HEK293 (cell line): ENCODE data around the gene HERC4.
"Not testable (repeated sequence)": the region's sequence is repeated elsewhere in the genome, so short reads cannot be mapped to it uniquely, and the experiment has no call there.

Experiments used
- CTCF ChIA-PET: fragments of 350-600 bp; formaldehyde crosslinking; extraction: SDS; loops from one replicate; lab custom pipeline; 2021; ENCODE audit warnings: antibody characterized with exemption; lab: Yijun Ruan, JAX
- POLR2A ChIA-PET: fragments of 300-600 bp; formaldehyde crosslinking; extraction: SDS; loops from one replicate; lab custom pipeline; 2020; ENCODE audit warnings: antibody characterized with exemption, inconsistent platforms; lab: Yijun Ruan, JAX
- H3K27ac ChIP-seq: fragments of 200-500 bp; sonication (Bioruptor generic); 2 replicates; pipeline ENCODE4 v1.5.1; 2014; ENCODE audit warnings: low read depth, low read length, control low read depth, inconsistent platforms; ENCODE audit errors: extremely low read depth
- H3K36me3 ChIP-seq, 2 experiments: fragments of 200-500 bp in 1 of 2; sonication (Bioruptor generic) in 1 of 2; 1 replicate in 1 of 2; 2 replicates in 1 of 2; pipeline ENCODE4 v1.5.1; 2014 to 2017; ENCODE audit warnings: inconsistent platforms in 2 of 2, low read length in 2 of 2; ENCODE audit not compliant: control insufficient read depth in 2 of 2, insufficient read depth in 1 of 2
- H3K4me1 ChIP-seq: fragments of 200-500 bp; sonication (Bioruptor generic); 2 replicates; pipeline ENCODE4 v1.5.1; 2014; ENCODE audit warnings: mild to moderate bottlenecking, low read length, inconsistent platforms; ENCODE audit not compliant: control insufficient read depth, insufficient read depth
- H3K4me3 ChIP-seq: 2 replicates; pipeline ENCODE4 v1.5.1; 2011; ENCODE audit warnings: low read depth, mild to moderate bottlenecking, control low read depth, low read length, moderate library complexity
- H3K9me3 ChIP-seq: fragments of 200-500 bp; sonication (Bioruptor generic); 2 replicates; pipeline ENCODE4 v1.5.1; 2014; ENCODE audit warnings: low read depth, low read length, inconsistent platforms; ENCODE audit not compliant: control insufficient read depth, insufficient read depth
- KLF1 ChIP-seq: fragments of 450-650 bp; formaldehyde crosslinking; IDR thresholded peaks from 2 replicates; pipeline ENCODE4 v1.5.1; 2016; ENCODE audit warnings: missing biosample characterization, missing genetic modification characterization
- KLF7 ChIP-seq: fragments of 450-650 bp; formaldehyde crosslinking; IDR thresholded peaks from 2 replicates; pipeline ENCODE4 v1.5.1; 2016; ENCODE audit warnings: missing biosample characterization, missing genetic modification characterization, borderline replicate concordance
- OSR2 ChIP-seq: fragments of 450-650 bp; formaldehyde crosslinking; IDR thresholded peaks from 2 replicates; pipeline ENCODE4 v1.5.1; 2016; ENCODE audit warnings: missing biosample characterization, missing genetic modification characterization
- SCRT2 ChIP-seq: fragments of 450-650 bp; formaldehyde crosslinking; IDR thresholded peaks from 2 replicates; pipeline ENCODE4 v1.5.1; 2016; ENCODE audit warnings: missing biosample characterization, missing genetic modification characterization
- SETDB1 ChIP-seq: IDR thresholded peaks from one replicate; pipeline ENCODE4 v1.6.1; 2017; ENCODE audit warnings: mild to moderate bottlenecking, low read length, moderate library complexity, mixed read lengths; ENCODE audit not compliant: insufficient read length
- ZNF138 ChIP-seq: fragments of 450-650 bp; formaldehyde crosslinking; IDR thresholded peaks from 2 replicates; pipeline ENCODE4 v1.5.1; 2016; ENCODE audit warnings: missing biosample characterization, missing genetic modification characterization, borderline replicate concordance
- ZNF140 ChIP-seq: fragments of 450-650 bp; formaldehyde crosslinking; IDR thresholded peaks from 2 replicates; pipeline ENCODE4 v1.5.1; 2016; ENCODE audit warnings: missing biosample characterization, missing genetic modification characterization
- ZNF202 ChIP-seq: fragments of 450-650 bp; formaldehyde crosslinking; IDR thresholded peaks from 2 replicates; pipeline ENCODE4 v1.5.1; 2016; ENCODE audit warnings: missing biosample characterization, missing genetic modification characterization, borderline replicate concordance
- ZNF266 ChIP-seq: fragments of 450-650 bp; formaldehyde crosslinking; IDR thresholded peaks from 2 replicates; pipeline ENCODE4 v1.5.1; 2016; ENCODE audit warnings: missing biosample characterization, missing genetic modification characterization, low read depth
- ZNF292 ChIP-seq: fragments of 450-650 bp; formaldehyde crosslinking; IDR thresholded peaks from 2 replicates; pipeline ENCODE4 v1.5.1; 2016; ENCODE audit warnings: low read depth, missing biosample characterization, missing genetic modification characterization, borderline replicate concordance
- ZNF433 ChIP-seq: fragments of 450-650 bp; formaldehyde crosslinking; IDR thresholded peaks from 2 replicates; pipeline ENCODE4 v1.5.1; 2016; ENCODE audit warnings: missing biosample characterization, missing genetic modification characterization, low read depth
- ZNF501 ChIP-seq: fragments of 450-650 bp; formaldehyde crosslinking; IDR thresholded peaks from 2 replicates; pipeline ENCODE4 v1.5.1; 2016; ENCODE audit warnings: missing biosample characterization, missing genetic modification characterization
- ZNF529 ChIP-seq: fragments of 450-650 bp; formaldehyde crosslinking; IDR thresholded peaks from 2 replicates; pipeline ENCODE4 v1.5.1; 2017; ENCODE audit warnings: missing genetic modification characterization, missing biosample characterization; ENCODE audit not compliant: insufficient replicate concordance
- ZNF530 ChIP-seq: fragments of 450-650 bp; formaldehyde crosslinking; IDR thresholded peaks from 2 replicates; pipeline ENCODE4 v1.5.1; 2016; ENCODE audit warnings: low read depth, missing biosample characterization, missing genetic modification characterization
- ZNF558 ChIP-seq: fragments of 450-650 bp; formaldehyde crosslinking; IDR thresholded peaks from 2 replicates; pipeline ENCODE4 v1.5.1; 2016; ENCODE audit warnings: missing biosample characterization, missing genetic modification characterization
- ZNF560 ChIP-seq: fragments of 450-650 bp; formaldehyde crosslinking; IDR thresholded peaks from 2 replicates; pipeline ENCODE4 v1.5.1; 2017; ENCODE audit warnings: missing biosample characterization, missing genetic modification characterization, borderline replicate concordance
- ZNF664 ChIP-seq: fragments of 450-650 bp; formaldehyde crosslinking; IDR thresholded peaks from 2 replicates; pipeline ENCODE4 v1.5.1; 2016; ENCODE audit warnings: missing biosample characterization, missing genetic modification characterization
- ZNF791 ChIP-seq: fragments of 450-650 bp; formaldehyde crosslinking; IDR thresholded peaks from 2 replicates; pipeline ENCODE4 v1.5.1; 2016; ENCODE audit warnings: missing biosample characterization, missing genetic modification characterization
- ZXDB ChIP-seq: fragments of 450-650 bp; formaldehyde crosslinking; IDR thresholded peaks from 2 replicates; pipeline ENCODE4 v1.5.1; 2016; ENCODE audit warnings: missing biosample characterization, missing genetic modification characterization
- TF ChIP-seq, protein P1 (sequence below): fragments of 450-650 bp; formaldehyde crosslinking; conservative IDR thresholded peaks from 2 replicates; pipeline ENCODE4 v1.5.1; 2016; ENCODE audit warnings: low read depth, missing biosample characterization, missing genetic modification characterization
- TF ChIP-seq, protein P2 (sequence below): fragments of 450-650 bp; formaldehyde crosslinking; IDR thresholded peaks from 2 replicates; pipeline ENCODE4 v1.5.1; 2016; ENCODE audit warnings: missing biosample characterization, missing genetic modification characterization, borderline replicate concordance

The HERC4 gene

GRCh38 chr10:68027429-68027828 lies 47.7 kb downstream of the HERC4 start:
- peak; percentile 60 for TF ChIP-seq KLF1 (tag by site-specific recombination)
- TF ChIP-seq, protein P1, sequence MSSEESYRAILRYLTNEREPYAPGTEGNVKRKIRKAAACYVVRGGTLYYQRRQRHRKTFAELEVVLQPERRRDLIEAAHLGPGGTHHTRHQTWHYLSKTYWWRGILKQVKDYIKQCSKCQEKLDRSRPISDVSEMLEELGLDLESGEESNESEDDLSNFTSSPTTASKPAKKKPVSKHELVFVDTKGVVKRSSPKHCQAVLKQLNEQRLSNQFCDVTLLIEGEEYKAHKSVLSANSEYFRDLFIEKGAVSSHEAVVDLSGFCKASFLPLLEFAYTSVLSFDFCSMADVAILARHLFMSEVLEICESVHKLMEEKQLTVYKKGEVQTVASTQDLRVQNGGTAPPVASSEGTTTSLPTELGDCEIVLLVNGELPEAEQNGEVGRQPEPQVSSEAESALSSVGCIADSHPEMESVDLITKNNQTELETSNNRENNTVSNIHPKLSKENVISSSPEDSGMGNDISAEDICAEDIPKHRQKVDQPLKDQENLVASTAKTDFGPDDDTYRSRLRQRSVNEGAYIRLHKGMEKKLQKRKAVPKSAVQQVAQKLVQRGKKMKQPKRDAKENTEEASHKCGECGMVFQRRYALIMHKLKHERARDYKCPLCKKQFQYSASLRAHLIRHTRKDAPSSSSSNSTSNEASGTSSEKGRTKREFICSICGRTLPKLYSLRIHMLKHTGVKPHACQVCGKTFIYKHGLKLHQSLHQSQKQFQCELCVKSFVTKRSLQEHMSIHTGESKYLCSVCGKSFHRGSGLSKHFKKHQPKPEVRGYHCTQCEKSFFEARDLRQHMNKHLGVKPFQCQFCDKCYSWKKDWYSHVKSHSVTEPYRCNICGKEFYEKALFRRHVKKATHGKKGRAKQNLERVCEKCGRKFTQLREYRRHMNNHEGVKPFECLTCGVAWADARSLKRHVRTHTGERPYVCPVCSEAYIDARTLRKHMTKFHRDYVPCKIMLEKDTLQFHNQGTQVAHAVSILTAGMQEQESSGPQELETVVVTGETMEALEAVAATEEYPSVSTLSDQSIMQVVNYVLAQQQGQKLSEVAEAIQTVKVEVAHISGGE, result no peak
- TF ChIP-seq, all 188 proteins: peak for 1
- H3K36me3 ChIP-seq, result peaks cover 11 to 14% of the 10 kb centered on the region in 2 experiments
- POLR2A ChIA-PET, result no interaction called here
- CTCF ChIA-PET, result interaction anchor here (0.9 kb wide), 1 partner anchor 172 kb away, joined by 3 read pairs; no protein-coding TSS in a partner anchor
- no peak overlapping the region for H3K4me3 ChIP-seq
- H3K27ac ChIP-seq, result no peak overlapping the region
- H3K9me3 ChIP-seq, result no peaks in the 10 kb centered on the region
- no peaks in the 10 kb centered on the region for H3K4me1 ChIP-seq

- no peak overlapping the region for H3K27ac ChIP-seq
- no peaks in the 10 kb centered on the region for H3K4me1 ChIP-seq
- TF ChIP-seq OSR2 (tag by site-specific recombination), result no peak
- TF ChIP-seq SETDB1, result no peak
- TF ChIP-seq, all 188 proteins: peak for 0
- CTCF ChIA-PET, result no interaction called here
- POLR2A ChIA-PET, result no interaction called here
- no peak overlapping the region for H3K4me3 ChIP-seq
- H3K36me3 ChIP-seq, result peaks cover 15 to 21% of the 10 kb centered on the region in 2 experiments
- H3K9me3 ChIP-seq, result no peaks in the 10 kb centered on the region
Observed at GRCh38 chr10:68023292-68023691, 51.8 kb downstream of the HERC4 start.

- H3K36me3 ChIP-seq, result peaks cover 15 to 20% of the 10 kb centered on the region in 2 experiments
- H3K27ac ChIP-seq, CTCF ChIA-PET, H3K4me3 ChIP-seq, H3K4me1 ChIP-seq, H3K9me3 ChIP-seq: not testable (repeated sequence)
- POLR2A ChIA-PET, result interaction anchor here (0.7 kb wide), 1 partner anchor 309 kb away, joined by 3 read pairs; the partner anchor contains the start of gene HNRNPH3
- TF ChIP-seq ZNF140 (peak; percentile 81; the same call in 1 of the 2 replicates), ZNF560 (tag by site-specific recombination) (peak; percentile 82; the same call in 1 of the 2 replicates), ZNF529 (tag by site-specific recombination) (peak; percentile 34), ZNF202 (tag by site-specific recombination) (peak; percentile 77; the same call in 1 of the 2 replicates), ZNF530 (tag by site-specific recombination) (0 out of 2 replicates have a peak, but pooled peaks have one; percentile 13), ZNF292 (peak; percentile 68; the same call in 1 of the 2 replicates), KLF7 (0 out of 2 replicates have a peak, but pooled peaks have one; percentile 35), ZNF558 (tag by site-specific recombination) (peak; percentile 89), ZNF664 (tag by site-specific recombination) (peak; percentile 81), SCRT2 (tag by site-specific recombination) (0 out of 2 replicates have a peak, but pooled peaks have one; percentile 10), ZNF266 (peak; percentile 93), ZNF433 (tag by site-specific recombination) (peak; percentile 86), ZNF501 (tag by site-specific recombination) (0 out of 2 replicates have a peak, but pooled peaks have one; percentile 59), ZNF791 (tag by site-specific recombination) (0 out of 2 replicates have a peak, but pooled peaks have one; percentile 33), ZNF138 (tag by site-specific recombination) (0 out of 2 replicates have a peak, but pooled peaks have one; percentile 32), ZXDB (tag by site-specific recombination) (peak; percentile 84)
- TF ChIP-seq, protein P2, sequence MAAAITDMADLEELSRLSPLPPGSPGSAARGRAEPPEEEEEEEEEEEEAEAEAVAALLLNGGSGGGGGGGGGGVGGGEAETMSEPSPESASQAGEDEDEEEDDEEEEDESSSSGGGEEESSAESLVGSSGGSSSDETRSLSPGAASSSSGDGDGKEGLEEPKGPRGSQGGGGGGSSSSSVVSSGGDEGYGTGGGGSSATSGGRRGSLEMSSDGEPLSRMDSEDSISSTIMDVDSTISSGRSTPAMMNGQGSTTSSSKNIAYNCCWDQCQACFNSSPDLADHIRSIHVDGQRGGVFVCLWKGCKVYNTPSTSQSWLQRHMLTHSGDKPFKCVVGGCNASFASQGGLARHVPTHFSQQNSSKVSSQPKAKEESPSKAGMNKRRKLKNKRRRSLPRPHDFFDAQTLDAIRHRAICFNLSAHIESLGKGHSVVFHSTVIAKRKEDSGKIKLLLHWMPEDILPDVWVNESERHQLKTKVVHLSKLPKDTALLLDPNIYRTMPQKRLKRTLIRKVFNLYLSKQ (tag by site-specific recombination), result peak; percentile 87; the same call in 1 of the 2 replicates
- TF ChIP-seq, protein P1, result peak; percentile 85
Observed at GRCh38 chr10:68022324-68022723, 52.8 kb downstream of the HERC4 start.
